SK-N-SH (cell line): ENCODE results near the gene GNAI3. TPM values are rescaled to one million over a fixed set of nuclear protein-coding genes. Genes with fewer than 3 reads are reported as not detected.

Experiments used
- CTCF ChIA-PET: fragments of 300-600, 350-600 bp; formaldehyde crosslinking; extraction: SDS; loops from one replicate; lab custom pipeline; 2021; lab: Yijun Ruan, JAX
- POLR2A ChIA-PET: fragments of 350-600 bp; sonication (Branson Sonifier 250); formaldehyde crosslinking; extraction: SDS; loops from one replicate; lab custom pipeline; 2020; ENCODE audit warnings: antibody characterized with exemption, inconsistent platforms; lab: Yijun Ruan, JAX
- DNase-seq: peaks from one replicate; pipeline ENCODE4 v3.0.0; 2012
- H2AFZ ChIP-seq: fragments of 200-600 bp; sonication (generic); 2 replicates; pipeline ENCODE4 v1.8.1; 2016; ENCODE audit warnings: antibody characterized with exemption, mild to moderate bottlenecking, low read depth
- H3F3A ChIP-seq: fragments of 200-600 bp; sonication (generic); replicated peaks from 2 replicates; pipeline ENCODE3; 2016; ENCODE audit warnings: antibody characterized with exemption, mild to moderate bottlenecking; ENCODE audit not compliant: insufficient read depth
- H3K27ac ChIP-seq, 2 experiments: fragments of 200-500 bp in 1 of 2; fragments of 200-600 bp in 1 of 2; sonication (Bioruptor generic) in 1 of 2; sonication (generic), shearing (Covaris generic) in 1 of 2; 2 replicates each; pipeline versions ENCODE4 v1.5.1 to v1.6.1; 2014 to 2016; ENCODE audit warnings: low read depth in 2 of 2, inconsistent platforms in 1 of 2, low read length in 1 of 2, mild to moderate bottlenecking in 1 of 2, mixed read lengths in 1 of 2
- H3K27me3 ChIP-seq: fragments of 200-600 bp; sonication (generic), shearing (Covaris generic); 2 replicates; pipeline ENCODE4 v1.6.1; 2016; ENCODE audit warnings: mixed run types; ENCODE audit not compliant: insufficient read depth
- H3K36me3 ChIP-seq, 2 experiments: fragments of 200-500 bp in 1 of 2; fragments of 200-600 bp in 1 of 2; sonication (Bioruptor generic) in 1 of 2; sonication (generic) in 1 of 2; replicated peaks in 1 of 2; 2 replicates each; pipeline versions ENCODE3 to v1.5.1; 2014 to 2016; ENCODE audit warnings: low read length in 1 of 2, mild to moderate bottlenecking in 1 of 2; ENCODE audit not compliant: insufficient read depth in 2 of 2, control insufficient read depth in 1 of 2
- H3K4me1 ChIP-seq, 2 experiments: fragments of 200-500 bp in 1 of 2; fragments of 200-600 bp in 1 of 2; sonication (Bioruptor generic) in 1 of 2; sonication (generic), shearing (Covaris generic) in 1 of 2; 2 replicates each; pipeline versions ENCODE4 v1.5.1 to v1.6.1; 2014 to 2016; ENCODE audit warnings: low read depth in 1 of 2, low read length in 1 of 2, mixed run types in 1 of 2; ENCODE audit not compliant: insufficient read depth in 2 of 2, control insufficient read depth in 1 of 2
- H3K4me2 ChIP-seq: fragments of 200-600 bp; sonication (generic), shearing (Covaris generic); 2 replicates; pipeline ENCODE4 v1.6.1; 2017; ENCODE audit warnings: mixed run types
- H3K4me3 ChIP-seq, 2 experiments: fragments of 200-500 bp in 1 of 2; fragments of 200-600 bp in 1 of 2; sonication (Bioruptor generic) in 1 of 2; sonication (generic), shearing (Covaris generic) in 1 of 2; 2 replicates each; pipeline versions ENCODE4 v1.5.1 to v1.8.1; 2014 to 2016; ENCODE audit warnings: low read depth in 2 of 2, inconsistent platforms in 1 of 2, low read length in 1 of 2, mild to moderate bottlenecking in 1 of 2, mixed read lengths in 1 of 2, moderate library complexity in 1 of 2
- H3K79me2 ChIP-seq: fragments of 200-600 bp; sonication (generic); 2 replicates; pipeline ENCODE4 v1.8.1; 2017; ENCODE audit warnings: mild to moderate bottlenecking; ENCODE audit not compliant: insufficient read depth
- H3K9ac ChIP-seq: fragments of 200-600 bp; sonication (generic); 2 replicates; pipeline ENCODE4 v1.6.1; 2017; ENCODE audit warnings: mixed run types
- H3K9me2 ChIP-seq: fragments of 200-600 bp; sonication (generic); 2 replicates; pipeline ENCODE4 v1.6.1; 2017; ENCODE audit warnings: mixed run types
- H3K9me3 ChIP-seq: fragments of 200-600 bp; sonication (generic); 2 replicates; pipeline ENCODE4 v1.6.1; 2017; ENCODE audit warnings: mixed run types, mild to moderate bottlenecking, moderate library complexity
- H4K20me1 ChIP-seq: fragments of 200-600 bp; sonication (generic); 2 replicates; pipeline ENCODE4 v1.6.1; 2017; ENCODE audit warnings: mild to moderate bottlenecking, mixed run types; ENCODE audit not compliant: insufficient read depth
- CHD2 ChIP-seq: fragments of 150-350 bp; IDR thresholded peaks from 2 replicates; pipeline ENCODE4 v1.6.1; 2018; ENCODE audit warnings: low read length; ENCODE audit not compliant: partially characterized antibody
- EP300 ChIP-seq, 2 experiments: IDR thresholded peaks; 2 replicates each; pipeline versions ENCODE4 v1.4.0 to v1.6.1; 2012; ENCODE audit warnings: borderline replicate concordance in 1 of 2, low read depth in 1 of 2, low read length in 1 of 2
- FOSL2 ChIP-seq: IDR thresholded peaks from 2 replicates; pipeline ENCODE4 v1.4.0; 2012; ENCODE audit warnings: low read depth, mild to moderate bottlenecking, moderate library complexity, borderline replicate concordance
- FOXJ3 ChIP-seq: sonication (generic); formaldehyde crosslinking; IDR thresholded peaks from 2 replicates; pipeline ENCODE4 v1.5.1; 2020; ENCODE audit warnings: mild to moderate bottlenecking, missing genetic modification reagents
- GABPA ChIP-seq: IDR thresholded peaks from 2 replicates; pipeline ENCODE4 v1.4.0; 2012; ENCODE audit warnings: low read depth, mild to moderate bottlenecking
- MEF2A ChIP-seq: IDR thresholded peaks from 2 replicates; pipeline ENCODE4 v1.4.0; 2012; ENCODE audit warnings: low read depth, borderline replicate concordance
- NRF1 ChIP-seq: IDR thresholded peaks from 2 replicates; pipeline ENCODE4 v1.6.1; 2012; ENCODE audit warnings: low read depth, mild to moderate bottlenecking, low read length
- POLR2AphosphoS5 ChIP-seq: IDR thresholded peaks from 2 replicates; pipeline ENCODE4 v1.6.1; 2012; ENCODE audit warnings: low read depth, low read length
- RAD21 ChIP-seq: IDR thresholded peaks from 2 replicates; pipeline ENCODE4 v1.6.1; 2012; ENCODE audit warnings: mild to moderate bottlenecking, low read length
- RCOR1 ChIP-seq: fragments of 150-350 bp; IDR thresholded peaks from 2 replicates; pipeline ENCODE4 v1.6.1; 2017; ENCODE audit warnings: antibody characterized with exemption, low read length
- SIN3A ChIP-seq: IDR thresholded peaks from 2 replicates; pipeline ENCODE4 v1.6.1; 2012; ENCODE audit warnings: low read depth, mild to moderate bottlenecking, low read length, moderate library complexity, borderline replicate concordance
- TAF1 ChIP-seq: IDR thresholded peaks from 2 replicates; pipeline ENCODE4 v1.6.1; 2012; ENCODE audit warnings: low read depth, mild to moderate bottlenecking, low read length, moderate library complexity, borderline replicate concordance
- TEAD4 ChIP-seq: IDR thresholded peaks from 2 replicates; pipeline ENCODE4 v1.4.0; 2012; ENCODE audit warnings: mild to moderate bottlenecking, borderline replicate concordance; ENCODE audit not compliant: insufficient read depth
- YY1 ChIP-seq: IDR thresholded peaks from 2 replicates; pipeline ENCODE4 v1.4.0; 2012; ENCODE audit warnings: low read depth, mild to moderate bottlenecking
- WGBS: methylation state at CpG from one replicate; pipeline ENCODE4 v1.1.6; 2017; ENCODE audit warnings: low lambda C conversion rate; 5-methylcytosine and 5-hydroxymethylcytosine counted together
- polyA plus RNA-seq, 3 experiments: library from polyadenylated mRNA; depleted of rRNA; stranded (reverse); fragments of >200 nt; gene quantifications; 2 replicates each; pipeline ENCODE4 v1.2.3, GENCODE V29; 2012
- TF ChIP-seq, protein P1 (sequence below): IDR thresholded peaks from 2 replicates; pipeline ENCODE4 v1.4.0; 2012; ENCODE audit warnings: low read depth, borderline replicate concordance
- TF ChIP-seq, protein P2 (sequence below): fragments of 150-350 bp; IDR thresholded peaks from 2 replicates; pipeline ENCODE4 v1.6.1; 2017; ENCODE audit warnings: antibody characterized with exemption, low read length, low read depth, borderline replicate concordance
- TF ChIP-seq, protein P3 (sequence below): IDR thresholded peaks from 2 replicates; pipeline ENCODE4 v1.4.0; 2012; ENCODE audit warnings: low read depth
- TF ChIP-seq, protein P4 (sequence below): IDR thresholded peaks from 2 replicates; pipeline ENCODE4 v1.4.0; 2012; ENCODE audit warnings: low read depth, borderline replicate concordance

Gene GNAI3
- polyA plus RNA-seq, 1 of the 3 experiments (the other 2 are of a cell fraction), result 4.0 TPM

DNA sequence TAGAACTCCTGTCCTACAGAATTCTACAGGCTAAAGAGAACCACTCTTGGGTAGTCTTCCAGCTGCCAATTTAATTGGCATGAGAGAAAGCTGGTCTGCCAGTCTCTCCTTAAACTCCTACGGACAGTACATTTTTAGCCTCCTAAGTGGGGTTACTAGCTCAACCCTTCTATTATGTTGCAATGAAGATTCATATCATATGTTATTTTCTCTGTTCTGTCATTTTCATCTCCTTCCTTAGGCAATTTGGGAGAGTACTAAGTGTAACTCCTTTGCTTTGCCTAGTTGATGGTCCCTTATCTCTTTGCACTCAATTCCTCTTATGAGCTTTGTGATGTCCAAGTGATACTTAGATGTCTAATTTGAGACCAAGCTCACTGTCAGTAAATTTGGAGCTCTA is 57.0 kb downstream of the GNAI3 start (continued):
- no peak for TF ChIP-seq TAF1
- TF ChIP-seq, protein P1, sequence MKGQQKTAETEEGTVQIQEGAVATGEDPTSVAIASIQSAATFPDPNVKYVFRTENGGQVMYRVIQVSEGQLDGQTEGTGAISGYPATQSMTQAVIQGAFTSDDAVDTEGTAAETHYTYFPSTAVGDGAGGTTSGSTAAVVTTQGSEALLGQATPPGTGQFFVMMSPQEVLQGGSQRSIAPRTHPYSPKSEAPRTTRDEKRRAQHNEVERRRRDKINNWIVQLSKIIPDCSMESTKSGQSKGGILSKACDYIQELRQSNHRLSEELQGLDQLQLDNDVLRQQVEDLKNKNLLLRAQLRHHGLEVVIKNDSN, result no peak
- TF ChIP-seq RAD21, result no peak
- no peak for TF ChIP-seq CHD2
- no peak for TF ChIP-seq RCOR1
- no peak for TF ChIP-seq POLR2AphosphoS5
- TF ChIP-seq, all 33 proteins: peak for 0

DNA sequence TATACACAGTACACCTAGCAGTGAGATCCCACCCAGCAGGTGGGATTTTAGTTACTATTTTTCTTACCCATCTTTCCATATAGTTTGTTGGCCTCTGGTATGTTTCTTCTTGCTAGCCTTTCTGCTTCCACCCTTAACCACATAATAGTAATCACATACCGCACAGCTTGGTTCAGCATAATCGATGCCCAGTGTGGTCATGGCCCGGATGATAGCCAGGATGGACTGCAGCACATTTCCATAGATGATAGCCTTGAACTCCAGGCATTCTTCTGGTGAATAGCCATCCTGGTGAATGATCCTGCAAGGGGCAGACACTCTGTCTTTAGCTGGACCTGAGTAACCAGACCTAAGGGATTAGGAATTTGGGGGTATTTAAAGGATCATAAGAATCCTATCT is 61.5 kb downstream of the GNAI3 start:
- Histone ChIP-seq H3K27ac (no peak overlapping the region; a peak in 1 of 4 replicates), H3K9ac (no peak overlapping the region), H4K20me1 (no peaks in the 10 kb centered on the region), H3K9me3 (no peaks in the 10 kb centered on the region), H3K79me2 (no peaks in the 10 kb centered on the region), H3K9me2 (no peaks in the 10 kb centered on the region), H3K4me2 (no peak overlapping the region), H3K27me3 (no peaks in the 10 kb centered on the region), H3K4me1 (peaks cover 0 to 5% of the 10 kb centered on the region in 2 experiments; a peak in 1 of 4 replicates), H2AFZ (no peak overlapping the region), H3K36me3 (peaks cover 3 to 13% of the 10 kb centered on the region in 2 experiments), H3F3A (peaks cover 10% of the 10 kb centered on the region), H3K4me3 (no peak overlapping the region)
- 96% methylated on average over 3 of the region's 3 CpGs for WGBS
- no peak for TF ChIP-seq EP300 (IDR thresholded peaks at IDR 0.05; ENCODE audit: borderline replicate concordance in 1 of 2, low read depth in 1 of 2, low read length in 1 of 2)
- TF ChIP-seq, protein P2, sequence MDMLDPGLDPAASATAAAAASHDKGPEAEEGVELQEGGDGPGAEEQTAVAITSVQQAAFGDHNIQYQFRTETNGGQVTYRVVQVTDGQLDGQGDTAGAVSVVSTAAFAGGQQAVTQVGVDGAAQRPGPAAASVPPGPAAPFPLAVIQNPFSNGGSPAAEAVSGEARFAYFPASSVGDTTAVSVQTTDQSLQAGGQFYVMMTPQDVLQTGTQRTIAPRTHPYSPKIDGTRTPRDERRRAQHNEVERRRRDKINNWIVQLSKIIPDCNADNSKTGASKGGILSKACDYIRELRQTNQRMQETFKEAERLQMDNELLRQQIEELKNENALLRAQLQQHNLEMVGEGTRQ, result no peak
- no peak for TF ChIP-seq TAF1
- TF ChIP-seq, protein P3, sequence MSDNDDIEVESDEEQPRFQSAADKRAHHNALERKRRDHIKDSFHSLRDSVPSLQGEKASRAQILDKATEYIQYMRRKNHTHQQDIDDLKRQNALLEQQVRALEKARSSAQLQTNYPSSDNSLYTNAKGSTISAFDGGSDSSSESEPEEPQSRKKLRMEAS, result no peak
- TF ChIP-seq NRF1, result no peak
- TF ChIP-seq MEF2A, result no peak
- TF ChIP-seq GABPA, result no peak
- no peak for TF ChIP-seq FOSL2
- TF ChIP-seq, protein P1, result no peak
- TF ChIP-seq, protein P4, sequence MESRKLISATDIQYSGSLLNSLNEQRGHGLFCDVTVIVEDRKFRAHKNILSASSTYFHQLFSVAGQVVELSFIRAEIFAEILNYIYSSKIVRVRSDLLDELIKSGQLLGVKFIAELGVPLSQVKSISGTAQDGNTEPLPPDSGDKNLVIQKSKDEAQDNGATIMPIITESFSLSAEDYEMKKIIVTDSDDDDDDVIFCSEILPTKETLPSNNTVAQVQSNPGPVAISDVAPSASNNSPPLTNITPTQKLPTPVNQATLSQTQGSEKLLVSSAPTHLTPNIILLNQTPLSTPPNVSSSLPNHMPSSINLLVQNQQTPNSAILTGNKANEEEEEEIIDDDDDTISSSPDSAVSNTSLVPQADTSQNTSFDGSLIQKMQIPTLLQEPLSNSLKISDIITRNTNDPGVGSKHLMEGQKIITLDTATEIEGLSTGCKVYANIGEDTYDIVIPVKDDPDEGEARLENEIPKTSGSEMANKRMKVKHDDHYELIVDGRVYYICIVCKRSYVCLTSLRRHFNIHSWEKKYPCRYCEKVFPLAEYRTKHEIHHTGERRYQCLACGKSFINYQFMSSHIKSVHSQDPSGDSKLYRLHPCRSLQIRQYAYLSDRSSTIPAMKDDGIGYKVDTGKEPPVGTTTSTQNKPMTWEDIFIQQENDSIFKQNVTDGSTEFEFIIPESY, result no peak
- TF ChIP-seq POLR2AphosphoS5, result no peak
- TF ChIP-seq YY1, result no peak
- TF ChIP-seq CHD2, result no peak
- no peak for TF ChIP-seq TEAD4
- TF ChIP-seq FOXJ3 (CRISPR knock-in tag), result no peak
- TF ChIP-seq SIN3A, result no peak
- no peak for TF ChIP-seq RCOR1
- ChIA-PET POLR2A (no interaction called here), CTCF (interaction anchor here (0.7 to 0.9 kb wide), 3 partner anchors 13 to 30 kb away, joined by 3 to 5 read pairs (median 5); no protein-coding TSS in a partner anchor)
- no peak for DNase-seq
